Kidney (tissue), 11 donors: ENCODE measurements around the gene WASHC2A. TPM values are rescaled to one million over a fixed set of nuclear protein-coding genes. Genes with fewer than 3 reads are reported as not detected.
"Not testable (repeated sequence)": the region's sequence is repeated elsewhere in the genome, so short reads cannot be mapped to it uniquely, and the experiment has no call there.

Experiments
- DNase-seq, 5 donors: peaks; one replicate each; pipeline ENCODE4 v3.0.0-alpha.2; 2013 to 2020
- FAIRE-seq: peaks from 2 replicates; lab custom pipeline; 2012; peaks lifted over from hg19 to GRCh38; lab: Jason Lieb, UNC
- H3K27ac ChIP-seq, 2 donors: one replicate each; pipeline ENCODE4 v1.7.0; 2013; ENCODE audit warnings: low read depth in 2 of 2, low read length in 2 of 2, inconsistent platforms in 1 of 2
- H3K27me3 ChIP-seq: one replicate; pipeline ENCODE4 v1.7.1; 2013; ENCODE audit warnings: low read length, inconsistent platforms; ENCODE audit not compliant: control insufficient read depth, insufficient read depth
- H3K36me3 ChIP-seq, 3 donors: one replicate each; pipeline versions ENCODE4 v1.7.0 to v1.7.1; 2013; ENCODE audit warnings: low read length in 3 of 3, control low read depth in 1 of 3, inconsistent platforms in 1 of 3; ENCODE audit not compliant: insufficient read depth in 3 of 3, control insufficient read depth in 2 of 3
- H3K4me1 ChIP-seq, 3 donors: one replicate each; pipeline versions ENCODE4 v1.7.0 to v1.7.1; 2013; ENCODE audit warnings: low read length in 3 of 3, inconsistent platforms in 1 of 3, low read depth in 1 of 3; ENCODE audit not compliant: control insufficient read depth in 2 of 3, insufficient read depth in 2 of 3
- H3K4me3 ChIP-seq, 3 donors: one replicate each; pipeline versions ENCODE4 v1.7.0 to v1.8.1; 2013; ENCODE audit warnings: low read length in 3 of 3, control low read depth in 1 of 3, inconsistent platforms in 1 of 3
- H3K9ac ChIP-seq, 3 donors: one replicate each; pipeline versions ENCODE4 v1.7.0 to v1.7.1; 2013; ENCODE audit warnings: low read length in 3 of 3, control low read depth in 1 of 3, inconsistent platforms in 1 of 3
- H3K9me3 ChIP-seq, 3 donors: one replicate each; pipeline versions ENCODE4 v1.7.0 to v1.7.1; 2013; ENCODE audit warnings: low read length in 3 of 3, control low read depth in 1 of 3, inconsistent platforms in 1 of 3; ENCODE audit not compliant: control insufficient read depth in 2 of 3, insufficient read depth in 1 of 3
- intact Hi-C: fragments of 100-400 bp; cut with DNase I; formaldehyde crosslinking; loops from one replicate; pipeline ENCODE4 v1.11.1; 2022
- polyA plus RNA-seq: library from polyadenylated mRNA; stranded (reverse); fragments of 350-450 nt; fragmentation: Illumina TruSeq; extraction: RNeasy Lipid Tissue Mini Kit (QIAGEN cat#74804); gene quantifications from one replicate; pipeline ENCODE4 v1.2.3, GENCODE V29; 2014; ENCODE audit warnings: low read depth, low replicate concordance; ENCODE audit not compliant: insufficient read depth
- total RNA-seq: library from RNA; stranded (reverse); fragmentation: NEBNext Ultra II Directional; extraction: Animal tissue kit (Norgen Biotek cat#: 25700); gene quantifications from one replicate; pipeline ENCODE4 v1.2.1, GENCODE V29; 2021
- donor health status: control.
- donor health status: control.
- donor health status: DM: yes; HTN: yes; CAD: no.
- donor health status: Normal renal cell carcinoma (clear cell type).

WASHC2A gene
- total and polyA plus RNA-seq, 2 donors from 2014 or later = 24.4 to 42.2 TPM

GRCh38 chr10:50052778-50053376 is 14.9 kb upstream of the WASHC2A start:
- H3K9ac ChIP-seq, intact Hi-C loops, H3K27ac ChIP-seq, H3K27me3 ChIP-seq, DNase-seq, H3K4me1 ChIP-seq, H3K9me3 ChIP-seq, FAIRE-seq, H3K4me3 ChIP-seq, H3K36me3 ChIP-seq: not testable (repeated sequence)

GRCh38 chr10:50055494-50056292 is 12.1 kb upstream of the WASHC2A start:
- H3K36me3 ChIP-seq, H3K4me3 ChIP-seq, intact Hi-C loops, H3K4me1 ChIP-seq, H3K9me3 ChIP-seq, H3K9ac ChIP-seq, DNase-seq, H3K27ac ChIP-seq, H3K27me3 ChIP-seq, FAIRE-seq: not testable (repeated sequence)

- H3K9me3 ChIP-seq, H3K27ac ChIP-seq, H3K9ac ChIP-seq, H3K4me3 ChIP-seq, FAIRE-seq, H3K27me3 ChIP-seq, H3K36me3 ChIP-seq, H3K4me1 ChIP-seq, DNase-seq, intact Hi-C loops: not testable (repeated sequence)
Observed at GRCh38 chr10:50056654-50057053, 11.1 kb upstream of the WASHC2A start.

- H3K9ac ChIP-seq, intact Hi-C loops, DNase-seq, H3K27ac ChIP-seq, FAIRE-seq, H3K4me3 ChIP-seq, H3K4me1 ChIP-seq, H3K9me3 ChIP-seq, H3K36me3 ChIP-seq, H3K27me3 ChIP-seq: not testable (repeated sequence)
Observed at GRCh38 chr10:50058727-50059126, 9.0 kb upstream of the WASHC2A start.

GRCh38 chr10:50059946-50060345 is 7.8 kb upstream of the WASHC2A start:
- H3K9ac ChIP-seq, H3K36me3 ChIP-seq, DNase-seq, H3K4me1 ChIP-seq, FAIRE-seq, H3K9me3 ChIP-seq, H3K4me3 ChIP-seq, H3K27ac ChIP-seq, intact Hi-C loops, H3K27me3 ChIP-seq: not testable (repeated sequence)

GRCh38 chr10:50061548-50061947 is 6.2 kb upstream of the WASHC2A start:
- intact Hi-C loops, FAIRE-seq, H3K27ac ChIP-seq, H3K27me3 ChIP-seq, H3K9me3 ChIP-seq, H3K36me3 ChIP-seq, H3K4me3 ChIP-seq, DNase-seq, H3K9ac ChIP-seq, H3K4me1 ChIP-seq: not testable (repeated sequence)
